Epidermal melanocyte (primary cell): Measurements from ENCODE around the gene STK24.

ENCODE experiments used
- DNase-seq: peaks from one replicate; pipeline ENCODE4 v3.0.0; 2011; ENCODE audit warnings: low spot score; ENCODE audit not compliant: insufficient read length

Gene STK24

GRCh38 chr13:98475522-98475921 lies 101.4 kb downstream of the STK24 start:
- DNase-seq: no peak

DNA sequence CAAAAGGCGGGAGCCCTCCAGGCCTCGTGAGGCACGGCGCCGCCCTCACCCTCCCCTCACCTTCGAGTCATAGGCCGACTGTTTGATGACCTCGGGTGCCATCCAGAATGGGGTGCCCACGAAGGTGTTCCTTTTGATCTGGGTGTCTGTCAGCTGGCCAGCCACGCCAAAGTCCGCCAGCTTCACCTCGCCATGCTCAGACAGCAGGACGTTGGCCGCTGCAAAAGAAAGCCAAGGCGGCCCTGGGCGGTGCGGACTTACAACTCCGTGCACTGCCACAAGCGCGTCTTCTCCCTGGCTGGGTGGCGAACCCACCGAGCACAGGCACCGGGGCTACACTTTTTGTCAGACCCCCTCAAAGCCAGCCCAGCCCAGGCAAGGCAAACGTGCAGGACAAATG lies 102.1 kb downstream of the STK24 start:
- DNase-seq: no peak

DNA sequence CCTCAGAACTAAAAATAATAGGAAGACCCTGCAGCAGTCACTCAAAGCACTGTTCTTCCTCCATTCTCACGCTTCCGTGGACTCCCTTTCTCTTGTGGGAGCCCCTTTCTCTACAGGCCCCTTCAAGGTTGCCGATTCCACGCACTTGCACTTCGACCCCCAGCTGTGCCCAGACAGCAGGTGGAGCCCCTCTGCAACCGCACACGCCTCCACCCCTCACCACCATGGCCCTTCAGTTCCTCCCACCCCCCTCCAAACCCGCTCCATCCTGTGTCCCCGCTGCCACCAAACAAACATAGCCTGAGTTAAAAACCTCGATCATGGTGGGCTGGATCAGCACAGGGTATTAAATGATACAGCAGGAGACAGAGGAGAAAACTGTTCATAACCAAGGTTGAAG lies 102.6 kb downstream of the STK24 start:
- DNase-seq: no peak

- DNase-seq: no peak
These were observed 103.1 kb downstream of the STK24 start for GRCh38 chr13:98473788-98474144.

DNA sequence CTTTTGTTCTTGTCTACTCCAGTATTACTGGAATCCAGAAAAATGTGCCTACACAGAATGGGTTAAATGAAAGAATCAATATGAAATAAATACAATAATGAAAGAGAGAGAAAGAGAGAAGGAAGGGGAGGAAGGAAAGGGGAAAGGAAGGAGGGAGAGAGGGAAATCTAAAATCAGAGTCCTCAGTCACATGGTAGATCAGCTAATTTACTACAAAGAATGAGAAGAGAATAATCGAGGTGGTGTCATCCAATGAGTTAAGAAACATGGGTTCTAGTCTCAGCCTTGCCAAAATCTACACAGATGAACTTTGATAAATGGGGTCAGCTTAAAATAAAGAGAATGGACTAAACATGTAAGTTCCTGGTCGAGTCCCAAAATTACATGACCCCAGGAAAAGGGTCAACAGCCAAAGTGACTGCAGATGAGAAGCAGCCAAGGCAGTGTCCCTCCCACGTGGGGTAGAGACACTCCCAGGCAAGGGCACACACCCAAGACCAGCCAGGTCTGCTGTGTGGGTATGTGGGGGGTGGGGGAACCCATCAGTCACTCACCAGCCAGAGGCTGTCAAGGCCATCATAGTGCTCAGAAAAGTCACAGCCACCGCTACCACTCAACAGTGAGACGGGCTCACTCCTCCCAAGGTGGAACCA lies 103.6 kb downstream of the STK24 start:
- no peak for DNase-seq

DNA sequence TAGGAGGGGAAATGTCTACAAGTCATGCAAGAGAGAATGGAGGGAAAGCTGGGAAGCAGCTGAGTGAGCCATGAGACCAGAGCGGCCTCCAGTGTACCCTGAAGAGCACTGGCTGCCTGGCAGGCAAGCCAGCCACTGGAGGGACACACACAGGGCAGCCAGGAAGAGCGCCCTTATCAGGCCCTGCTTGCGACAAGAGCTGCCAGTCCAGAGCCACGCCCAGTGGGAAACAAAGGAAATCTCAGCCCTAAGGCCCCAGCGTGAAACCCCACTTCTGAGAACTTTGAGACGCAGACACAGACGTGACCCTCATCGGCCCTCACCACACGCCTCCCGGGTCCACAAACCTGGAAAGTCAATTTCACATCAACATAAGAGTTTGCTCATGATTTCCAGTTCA lies 105.0 kb downstream of the STK24 start:
- no peak for DNase-seq

DNA sequence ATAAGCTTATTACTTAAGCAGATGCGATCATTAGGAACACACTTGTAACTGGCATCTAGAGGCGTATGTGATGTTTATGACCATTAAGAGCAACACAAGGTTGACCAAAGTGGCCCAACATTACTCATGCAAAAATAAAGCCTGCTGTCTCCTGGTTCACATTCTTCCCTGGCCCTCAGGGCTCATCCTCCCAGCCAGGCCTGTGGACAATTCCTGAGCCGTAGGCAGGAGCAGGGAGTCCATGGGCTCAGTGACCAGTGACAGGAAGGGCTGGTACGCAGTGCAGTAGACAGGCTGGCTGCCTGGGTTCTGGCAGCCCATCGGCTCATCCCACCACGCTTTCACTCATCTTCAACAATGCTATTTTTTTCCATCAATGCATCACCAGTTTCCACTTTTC lies 106.0 kb downstream of the STK24 start:
- no peak for DNase-seq

DNA sequence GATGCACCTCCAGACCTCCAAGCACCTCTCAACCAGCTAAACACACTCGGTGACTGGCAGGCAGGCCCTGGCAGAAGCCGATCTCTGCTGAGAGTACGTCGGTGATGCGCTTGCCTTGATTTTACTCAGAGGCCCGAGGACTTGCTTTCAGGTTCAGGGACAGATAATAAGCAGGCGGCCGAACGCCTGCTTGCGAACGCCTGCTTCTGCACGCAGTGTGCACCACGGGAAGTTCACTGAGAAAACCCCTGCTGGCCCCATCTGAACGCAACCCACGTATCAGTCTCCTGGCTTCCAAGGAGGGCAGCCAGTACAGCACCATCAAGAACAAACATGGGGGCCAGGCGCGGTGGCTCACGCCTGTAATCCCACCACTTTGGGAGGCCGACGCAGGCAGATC lies 108.0 kb downstream of the STK24 start:
- no peak for DNase-seq

DNA sequence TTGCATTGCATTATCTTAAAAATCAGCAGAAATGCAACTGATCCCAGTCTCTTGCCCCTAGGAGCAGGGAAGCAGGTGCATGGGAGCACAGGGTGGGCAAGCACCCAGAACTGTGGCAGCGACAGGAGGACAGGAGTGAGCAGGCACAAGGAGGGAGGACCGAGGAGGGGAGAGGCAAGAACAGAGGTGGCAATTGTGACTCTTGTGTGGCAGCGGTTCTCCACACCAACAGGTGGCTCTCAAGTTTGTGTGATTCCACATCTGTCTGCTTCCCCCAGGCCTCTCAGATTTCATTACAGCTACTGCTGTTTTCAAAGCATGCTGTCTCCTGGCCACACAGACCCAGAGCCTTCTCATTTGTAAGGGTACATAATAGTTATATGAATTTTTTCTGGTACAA lies 108.5 kb downstream of the STK24 start:
- DNase-seq: no peak

DNA sequence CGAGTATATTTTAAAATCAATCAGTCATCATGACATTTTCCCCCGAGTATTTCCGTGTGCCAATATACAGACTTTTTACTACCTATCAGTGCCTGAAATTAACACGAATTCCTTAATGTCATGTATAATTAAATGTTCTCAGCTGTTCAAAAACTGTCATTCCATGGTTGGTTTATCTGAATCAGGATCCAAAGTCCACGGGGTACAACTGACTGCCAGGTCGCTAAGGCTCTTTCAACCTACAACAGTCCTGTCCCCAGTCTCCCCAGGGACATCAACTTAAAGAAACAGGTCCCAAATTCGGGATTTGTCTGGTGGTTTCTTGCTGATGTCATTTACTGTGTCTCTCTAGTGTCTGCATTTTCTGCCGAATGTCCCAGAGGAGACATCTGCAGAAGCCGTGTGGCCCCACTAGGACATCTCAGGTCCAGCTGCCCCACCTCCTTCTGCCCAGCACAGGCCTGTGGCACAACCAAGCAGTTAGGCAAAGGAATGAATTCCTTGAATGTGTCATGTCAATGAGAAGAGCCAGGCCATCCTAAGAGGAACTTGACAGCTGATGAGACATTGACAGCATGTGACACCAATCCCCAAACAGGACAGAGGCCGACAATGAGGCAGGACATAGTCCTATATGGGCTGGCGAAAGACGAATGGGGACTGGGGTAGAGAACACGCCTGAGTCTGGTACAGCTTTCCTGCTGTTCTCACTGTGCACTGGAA lies 109.5 kb downstream of the STK24 start:
- DNase-seq: no peak

DNA sequence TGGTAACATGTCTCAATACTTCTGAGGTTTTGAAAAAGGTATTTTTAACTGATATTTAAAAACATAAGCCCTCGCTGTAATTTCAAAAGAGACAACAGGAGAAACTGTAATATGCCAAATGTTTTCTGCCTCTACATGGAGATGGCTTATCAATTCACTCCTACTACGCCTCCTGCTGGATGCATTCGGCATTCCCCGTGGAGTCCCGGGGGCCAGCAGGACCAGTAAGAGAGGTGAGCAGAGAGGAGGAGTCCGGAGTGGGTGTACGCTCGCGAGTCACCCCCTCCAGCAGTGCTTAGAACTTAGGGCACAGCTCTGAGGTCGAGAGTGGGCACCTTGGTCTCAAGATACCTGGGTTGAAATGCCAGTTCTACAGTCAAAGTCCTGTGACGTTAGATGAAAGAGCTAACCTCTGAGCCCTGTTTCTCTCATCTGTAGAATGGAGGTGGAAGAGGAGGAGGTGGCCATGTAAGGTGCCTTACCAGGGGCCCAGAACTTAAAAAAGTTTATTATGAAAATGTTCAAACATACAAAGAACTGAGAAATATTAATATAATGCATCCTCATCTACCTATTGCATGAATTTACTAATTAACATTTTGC lies 110.2 kb downstream of the STK24 start:
- peak; percentile 58 for DNase-seq

GRCh38 chr13:98462946-98463345 lies 114.0 kb downstream of the STK24 start:
- no peak for DNase-seq

GRCh38 chr13:98462241-98462882 lies 114.5 kb downstream of the STK24 start:
- no peak for DNase-seq

GRCh38 chr13:98461486-98462240 lies 115.2 kb downstream of the STK24 start:
- DNase-seq: no peak

DNA sequence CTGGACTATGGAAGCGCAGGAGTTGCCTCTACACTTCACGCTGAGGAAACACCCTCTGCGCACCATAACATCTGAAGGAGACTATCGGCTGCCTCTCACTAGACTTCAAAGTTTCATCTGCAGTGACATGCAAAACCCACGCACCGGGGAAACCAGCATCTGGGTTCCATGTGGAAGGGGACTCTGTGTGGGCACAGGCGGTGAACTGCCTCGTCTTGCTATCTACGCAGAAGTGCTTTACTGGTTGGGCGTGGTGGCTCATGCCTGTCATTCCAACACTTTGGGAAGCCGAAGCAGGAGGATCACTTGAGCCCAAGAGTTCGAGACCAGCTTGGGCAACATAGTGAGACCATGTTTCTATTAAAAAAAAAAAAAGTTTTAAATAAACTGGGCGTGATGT lies 116.4 kb downstream of the STK24 start:
- no peak for DNase-seq

DNA sequence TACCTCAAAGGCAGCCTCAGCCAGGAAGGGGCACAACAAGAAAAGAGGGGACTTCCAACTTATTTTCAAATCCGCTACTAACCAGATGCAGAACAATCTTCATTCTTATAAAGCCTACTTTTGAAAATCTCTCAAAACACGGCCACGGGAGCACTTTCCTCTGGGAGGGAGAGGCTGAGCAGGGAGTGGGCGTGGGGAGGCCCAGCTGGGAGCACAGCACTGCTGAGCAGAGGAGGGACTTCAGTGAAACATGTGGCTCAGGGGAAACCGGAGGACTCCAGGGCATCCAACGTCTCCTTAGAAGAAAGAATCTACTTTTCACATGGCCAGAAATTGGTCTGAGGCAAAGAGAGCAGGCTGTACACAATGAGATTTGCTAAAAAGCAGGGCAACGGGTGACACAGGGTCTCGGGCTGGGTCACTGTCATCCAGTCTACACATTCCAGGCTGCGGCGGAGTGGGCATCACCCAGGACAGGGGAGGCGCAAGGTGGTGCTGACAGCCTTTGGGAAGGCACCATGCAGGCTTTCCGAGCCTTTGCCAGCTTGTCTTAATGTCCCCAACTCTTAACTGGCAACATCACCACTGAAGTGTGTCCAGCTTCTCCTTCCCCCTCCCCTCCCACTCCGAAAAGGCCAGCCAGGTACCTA lies 117.1 kb downstream of the STK24 start:
- DNase-seq: no peak

- DNase-seq: no peak
These were observed 117.7 kb downstream of the STK24 start for GRCh38 chr13:98459171-98459681.

DNA sequence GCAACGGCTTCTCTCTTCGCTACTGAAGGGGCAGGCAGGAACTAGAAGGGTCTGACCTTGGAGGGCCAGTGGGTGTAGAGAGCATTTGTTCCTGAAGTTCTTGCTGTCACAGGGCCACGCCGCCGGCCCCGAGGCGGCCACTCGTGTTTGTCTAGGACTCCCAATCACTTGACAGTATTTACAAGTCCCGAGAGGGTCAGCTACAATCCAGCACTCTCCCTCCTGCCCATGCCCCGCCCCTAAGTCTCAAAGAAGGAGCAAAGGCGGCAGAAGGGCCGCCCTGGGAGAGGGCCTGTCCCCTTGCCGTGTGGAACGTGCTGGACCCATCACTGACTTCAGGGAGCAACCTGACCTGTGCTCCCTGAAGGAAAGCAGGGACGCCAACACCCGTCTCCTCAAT lies 118.5 kb downstream of the STK24 start:
- DNase-seq: no peak

DNA sequence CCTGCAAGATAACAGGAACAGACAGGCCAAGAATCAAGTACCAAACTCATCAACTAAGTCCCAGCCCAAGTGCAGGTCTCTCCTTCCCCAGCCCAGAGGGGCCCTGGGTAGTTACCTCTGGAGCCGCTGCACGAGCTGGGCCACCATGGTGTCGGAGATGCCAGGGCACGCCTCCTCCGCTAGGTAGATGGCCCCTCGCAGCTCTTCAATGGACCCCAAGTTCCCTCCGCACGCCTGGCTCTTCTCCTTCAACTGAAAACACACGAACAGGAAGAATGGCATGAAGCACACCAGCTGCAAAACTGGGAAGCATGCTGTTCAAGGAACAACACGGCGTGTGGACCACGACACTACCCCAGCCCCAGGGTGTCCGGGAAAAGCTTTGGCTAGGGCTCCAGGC lies 119.9 kb downstream of the STK24 start:
- DNase-seq: no peak

DNA sequence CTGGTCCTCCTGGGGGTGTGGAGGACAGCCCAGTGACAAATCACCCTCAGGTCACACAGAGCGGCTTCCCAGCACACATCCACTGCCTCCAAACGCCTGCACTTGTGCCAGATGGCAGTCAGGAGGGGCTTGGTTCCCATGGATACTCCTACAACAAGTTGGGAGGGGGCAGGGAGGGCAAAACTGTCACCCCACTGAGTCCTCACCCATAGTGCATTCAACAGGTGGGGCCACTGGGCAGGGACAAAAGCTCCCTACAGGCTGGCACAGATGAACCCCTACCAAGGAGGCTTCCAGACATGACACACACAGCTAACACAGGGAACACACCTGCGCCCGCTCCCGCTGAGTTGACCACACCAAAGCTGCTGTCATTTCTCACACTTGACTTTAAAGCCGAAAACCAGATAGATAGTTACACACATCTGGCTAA lies 120.5 kb downstream of the STK24 start:
- DNase-seq: no peak

DNA sequence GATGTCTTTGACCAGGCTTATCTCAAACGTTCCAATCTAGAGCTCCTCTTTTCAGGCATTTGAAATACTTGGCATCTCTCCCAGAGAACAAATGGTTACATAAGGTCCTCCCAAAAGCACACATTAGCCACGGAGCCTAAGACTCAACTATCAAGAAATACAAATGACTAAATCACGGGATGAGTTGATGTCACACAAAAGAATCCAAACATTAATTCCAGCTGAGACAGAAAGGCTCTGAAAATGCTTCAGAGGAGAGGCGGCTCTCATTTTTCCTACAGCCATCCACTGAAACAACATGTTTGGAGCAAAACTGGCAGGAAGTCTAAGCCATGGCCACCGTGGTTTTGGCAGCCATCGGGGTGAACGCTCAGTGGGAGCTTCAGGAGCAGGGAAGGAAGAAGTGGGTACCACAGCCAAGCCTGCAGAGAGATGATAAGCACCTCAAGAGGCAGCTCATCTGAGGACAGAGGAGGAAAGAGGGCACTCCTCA lies 122.5 kb downstream of the STK24 start:
- DNase-seq: peak; percentile 82
